Measurements from ENCODE around the gene MYH15.
"Not testable (repeated sequence)": the region's sequence is repeated elsewhere in the genome, so short reads cannot be mapped to it uniquely, and the experiment has no call there.

The MYH15 gene

DNA sequence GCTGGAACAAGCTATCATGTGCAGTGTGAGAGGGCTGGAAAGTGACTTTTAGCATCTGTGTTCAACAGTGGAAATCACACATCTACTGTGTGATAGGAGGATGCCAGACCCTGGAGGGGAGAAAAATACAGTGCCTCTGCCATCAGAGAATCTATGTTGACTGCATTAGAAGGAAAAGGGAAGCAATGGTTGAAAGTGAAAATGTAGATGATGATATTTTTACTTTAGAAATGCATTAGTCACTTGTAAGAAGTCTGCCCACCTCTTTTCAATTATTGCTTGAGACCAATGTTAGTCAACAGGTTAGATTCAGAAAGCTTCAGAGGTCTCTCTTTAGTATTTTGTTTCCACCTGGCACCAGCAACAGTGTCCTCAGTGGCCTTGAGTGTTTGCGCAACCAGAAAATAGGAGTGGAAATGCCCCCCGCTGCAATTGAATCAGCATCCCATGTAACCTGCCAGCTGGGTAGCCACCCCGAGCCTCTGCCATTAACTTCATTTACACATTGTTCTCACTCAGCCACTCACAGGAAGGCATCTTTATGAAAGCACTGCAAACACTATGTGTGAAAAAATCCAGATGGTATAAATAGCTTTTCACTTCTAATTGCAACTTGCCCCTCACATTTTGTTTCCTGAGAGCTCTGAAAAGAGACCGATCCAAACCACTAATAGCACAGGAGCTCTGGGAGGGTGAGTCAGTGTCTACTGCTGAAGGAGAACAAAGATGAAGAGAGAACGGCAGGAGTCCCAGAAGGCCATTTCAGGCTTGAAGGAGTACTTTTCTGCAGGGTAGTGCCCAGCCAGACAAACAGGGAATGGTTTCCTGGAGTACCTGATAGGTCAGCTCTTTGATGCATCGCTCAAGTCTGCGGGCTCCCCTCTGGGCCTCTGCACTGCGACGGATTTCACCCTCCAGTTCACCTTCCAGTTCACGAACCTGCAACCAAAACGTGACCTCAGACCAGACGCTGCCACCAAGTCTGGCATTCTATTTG, 122.0 kb downstream of the MYH15 start:
- DNase-seq (ENCODE audit: low read depth in 2 of 2) = no peak

DNA sequence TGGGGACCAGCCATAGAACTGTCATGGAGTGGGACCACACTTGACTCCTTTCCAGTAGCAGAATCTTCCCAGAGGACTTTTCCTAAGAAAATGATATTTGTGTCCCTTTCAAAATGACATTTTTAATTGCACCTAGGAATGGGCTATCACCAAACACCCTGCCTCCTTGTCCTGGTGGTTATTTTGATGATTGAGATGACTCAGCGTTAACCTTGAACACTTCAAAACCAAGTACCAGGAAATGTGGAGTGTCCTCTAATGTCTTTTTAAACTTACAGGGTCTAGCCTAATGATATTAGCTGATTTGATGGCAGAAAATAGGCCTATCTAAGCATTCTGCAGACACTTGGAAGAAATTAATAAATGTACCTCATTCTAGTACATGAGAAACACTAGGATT, 123.3 kb downstream of the MYH15 start:
- DNase-seq (ENCODE audit: low read depth in 2 of 2) = no peak

DNA sequence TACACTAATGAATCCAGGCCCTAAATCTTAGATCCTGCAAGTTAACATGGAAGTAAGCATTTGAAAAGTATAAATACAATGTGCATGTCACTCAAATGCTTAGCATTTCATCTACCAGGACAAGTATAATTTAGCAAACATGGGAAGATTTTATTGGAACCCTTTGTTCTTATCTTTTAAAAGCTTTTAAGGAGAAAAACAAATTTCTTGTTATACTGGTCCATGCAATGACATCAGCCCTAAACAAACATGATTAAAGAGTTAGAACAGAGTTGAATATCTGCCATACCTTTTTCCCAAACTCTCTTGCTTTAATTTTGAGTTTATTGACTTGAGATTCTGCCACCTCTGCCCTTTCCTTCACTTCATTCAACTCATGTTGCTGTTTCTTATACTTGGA, 127.1 kb downstream of the MYH15 start:
- DNase-seq (ENCODE audit: low read depth in 2 of 2) = no peak

DNA sequence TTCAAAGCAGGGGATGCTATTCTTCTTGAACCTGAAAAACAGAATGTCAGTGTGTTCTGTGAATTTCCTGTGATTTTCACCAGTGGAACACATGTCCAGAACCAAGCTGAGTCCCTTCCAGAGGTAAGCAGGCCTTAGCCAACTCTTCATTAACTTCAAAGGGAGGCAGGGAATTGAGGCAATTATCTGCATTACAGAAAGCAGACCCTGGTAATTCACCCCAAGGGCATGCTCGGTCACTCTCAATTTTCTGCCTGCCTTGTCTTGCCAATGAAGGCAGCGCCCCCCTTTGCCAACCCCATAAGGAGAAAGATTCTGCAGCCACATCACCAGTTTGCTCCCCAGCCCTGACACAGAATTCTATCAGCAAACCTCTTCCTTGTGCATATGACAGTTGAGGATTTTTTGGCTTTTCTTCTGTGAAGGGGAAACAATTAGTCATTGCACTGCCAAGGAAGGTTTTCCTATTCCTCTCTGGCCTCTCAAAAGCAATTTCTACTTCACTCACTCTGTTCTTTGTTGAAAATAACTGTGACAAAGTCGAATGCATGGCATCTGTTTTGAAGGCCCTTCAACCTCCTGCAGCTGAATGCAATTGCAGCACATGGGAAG, 128.8 kb downstream of the MYH15 start:
- DNase-seq (ENCODE audit: low read depth in 2 of 2) = no peak

DNA sequence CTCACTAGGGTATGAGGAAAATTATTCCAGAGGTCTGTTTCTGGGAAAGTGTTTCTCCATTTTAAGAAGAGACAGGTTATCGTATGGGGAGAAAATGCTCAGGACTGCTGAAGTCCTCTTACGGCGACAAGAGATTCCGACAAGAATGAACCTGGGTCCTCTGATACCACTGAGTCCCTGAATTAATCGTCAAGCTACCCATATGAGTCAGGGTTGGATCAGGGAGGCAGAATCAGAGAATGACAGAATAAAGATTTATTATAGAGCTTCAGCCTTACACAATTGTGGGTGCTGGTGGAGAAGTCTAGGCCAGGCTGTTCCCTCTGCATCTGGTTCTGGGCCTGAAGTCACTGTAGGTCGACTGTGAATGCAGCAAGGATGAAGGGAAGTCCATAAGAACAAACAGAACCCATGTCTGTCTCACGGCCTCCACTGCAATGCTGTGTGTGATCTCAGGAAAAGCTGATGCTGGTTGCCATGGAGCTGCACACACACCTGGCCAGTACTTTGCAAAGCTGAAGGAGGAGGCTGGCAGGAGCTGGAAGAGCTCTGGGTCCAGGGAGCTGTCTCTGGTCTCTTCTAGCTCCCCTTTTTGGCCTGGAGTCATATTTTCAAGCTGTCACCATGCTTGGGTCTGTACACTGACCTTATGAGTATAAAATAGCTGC, 130.1 kb downstream of the MYH15 start:
- no peak for DNase-seq (ENCODE audit: low read depth in 2 of 2)

DNA sequence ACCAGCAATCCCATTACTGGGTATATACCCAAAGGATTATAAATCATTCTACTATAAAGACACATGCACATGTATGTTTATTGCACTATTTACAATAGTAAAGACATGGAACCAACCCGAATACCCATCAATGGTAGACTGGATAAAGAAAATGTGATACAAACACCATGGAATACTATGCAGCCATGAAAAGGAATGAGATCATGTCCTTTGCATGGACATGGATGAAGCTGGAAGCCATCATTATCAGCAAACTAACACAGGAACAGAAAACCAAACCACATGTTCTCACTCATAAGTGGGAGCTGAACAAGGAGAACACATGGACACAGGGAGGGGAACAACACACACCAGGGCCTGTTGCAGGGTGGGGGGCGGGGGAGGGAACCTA, 131.4 kb downstream of the MYH15 start:
- not testable (repeated sequence) for DNase-seq (ENCODE audit: low read depth in 2 of 2)

DNA sequence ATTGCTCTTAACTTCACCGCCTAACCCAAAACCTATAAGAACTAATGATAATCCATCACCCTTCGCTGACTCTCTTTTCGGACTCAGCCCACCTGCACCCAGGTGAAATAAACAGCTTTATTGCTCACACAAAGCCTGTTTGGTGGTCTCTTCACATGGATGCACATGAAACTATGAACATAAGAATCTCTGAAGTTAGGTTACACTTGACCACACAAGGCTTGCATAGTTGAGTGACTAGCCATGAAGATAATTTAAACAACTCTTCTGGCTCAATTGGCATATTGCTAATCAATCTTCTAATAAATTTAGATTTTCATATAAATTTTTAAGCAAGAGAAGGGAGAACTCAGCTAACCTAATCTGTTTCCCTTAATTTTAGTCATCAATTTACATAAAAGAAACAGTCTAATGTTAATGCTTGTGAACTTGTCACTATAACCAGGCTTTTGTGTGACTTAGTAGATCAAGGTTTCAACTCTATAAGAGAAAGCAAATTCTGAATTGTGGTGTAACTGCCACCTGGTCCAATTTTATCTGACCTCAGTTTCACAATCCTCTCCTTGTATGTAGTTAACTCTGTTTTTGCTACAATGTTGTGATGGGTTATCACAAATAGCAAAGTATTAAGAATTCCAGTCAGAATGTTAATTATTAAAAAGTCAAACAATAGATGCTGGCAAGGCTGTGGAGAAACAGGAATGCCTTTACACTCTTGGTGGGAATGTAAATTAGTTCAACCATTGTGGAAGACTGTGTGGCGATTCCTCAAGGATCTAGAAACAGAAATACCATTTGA, 132.0 kb downstream of the MYH15 start:
- no peak for DNase-seq (ENCODE audit: low read depth in 2 of 2)

DNA sequence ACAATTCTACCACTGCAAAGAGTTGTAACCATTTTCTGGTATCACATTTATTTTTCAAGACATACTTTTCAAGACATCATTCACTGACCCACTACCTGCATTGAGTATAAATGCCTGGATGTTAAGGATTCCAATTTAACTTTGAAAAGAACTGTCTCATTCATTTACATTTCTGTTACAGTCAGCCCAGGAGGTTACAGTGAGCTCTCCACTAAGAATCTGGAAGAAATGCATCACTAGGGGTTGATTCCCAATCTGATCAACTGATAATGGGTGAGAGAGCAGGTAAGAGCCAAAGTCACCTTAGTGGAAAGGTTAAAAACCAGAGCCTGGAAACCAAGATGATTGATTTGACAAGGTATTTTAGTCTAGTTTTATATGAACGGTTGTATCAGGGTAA, 133.0 kb downstream of the MYH15 start:
- no peak for DNase-seq (ENCODE audit: low read depth in 2 of 2)

DNA sequence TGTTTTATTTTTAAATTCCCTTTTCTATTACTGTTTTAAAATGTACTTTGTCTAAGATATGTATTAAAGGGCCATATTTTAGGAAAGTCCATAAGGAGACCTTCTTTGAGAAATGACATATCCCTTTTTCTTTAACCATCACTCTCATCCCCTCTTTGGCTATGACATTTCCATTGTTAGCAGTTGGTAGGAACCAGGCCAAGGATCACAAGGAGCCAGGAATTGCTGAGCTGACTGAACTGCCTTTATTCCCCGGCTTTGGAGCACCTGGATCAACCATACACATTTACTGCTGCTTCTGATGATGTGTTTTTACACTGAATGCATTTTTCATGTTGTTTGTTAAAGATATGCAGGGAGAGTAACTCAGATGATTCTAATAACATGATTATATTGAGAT, 134.4 kb downstream of the MYH15 start:
- DNase-seq (ENCODE audit: low read depth in 2 of 2) = no peak

DNA sequence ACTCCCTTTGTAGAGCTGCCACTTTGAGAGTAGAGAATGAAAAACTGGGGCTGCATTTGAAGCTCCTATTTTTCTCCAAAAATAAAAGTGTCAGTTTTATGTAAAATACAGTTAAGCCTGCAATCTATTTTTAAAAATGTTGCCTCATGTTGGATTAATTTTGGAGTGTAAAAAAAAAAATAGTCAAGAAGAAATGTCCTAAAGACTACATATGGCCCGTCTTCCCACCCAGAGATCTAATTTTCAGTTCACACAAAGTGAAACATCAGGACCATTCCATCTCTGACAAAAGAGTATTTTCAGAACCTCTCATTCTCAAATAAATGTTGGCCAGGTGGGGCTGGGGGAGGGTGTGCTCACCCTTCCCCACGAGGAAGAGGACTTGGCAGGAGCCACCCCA, 151.4 kb downstream of the MYH15 start:
- DNase-seq (ENCODE audit: low read depth in 2 of 2) = no peak

DNA sequence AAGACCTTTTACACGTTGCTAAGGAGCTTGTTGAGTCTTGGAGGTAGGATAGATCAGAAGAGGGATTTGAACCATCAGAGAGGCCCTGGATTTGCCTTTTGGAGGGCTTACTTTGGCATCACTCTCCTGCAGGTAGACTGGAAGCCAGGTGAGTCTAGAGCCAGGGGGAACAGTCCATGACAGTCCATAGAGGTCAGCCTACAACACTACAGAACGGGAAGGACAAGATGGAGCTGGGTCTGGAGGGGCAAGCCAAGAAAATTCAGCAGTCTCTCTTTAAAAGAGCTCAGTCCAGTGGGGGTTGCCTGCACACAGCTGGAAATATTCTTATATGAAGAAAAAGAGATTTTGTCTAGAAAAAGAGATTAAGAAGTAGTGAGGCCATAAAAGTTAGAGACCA, 153.4 kb downstream of the MYH15 start:
- no peak for DNase-seq (ENCODE audit: low read depth in 2 of 2)

DNA sequence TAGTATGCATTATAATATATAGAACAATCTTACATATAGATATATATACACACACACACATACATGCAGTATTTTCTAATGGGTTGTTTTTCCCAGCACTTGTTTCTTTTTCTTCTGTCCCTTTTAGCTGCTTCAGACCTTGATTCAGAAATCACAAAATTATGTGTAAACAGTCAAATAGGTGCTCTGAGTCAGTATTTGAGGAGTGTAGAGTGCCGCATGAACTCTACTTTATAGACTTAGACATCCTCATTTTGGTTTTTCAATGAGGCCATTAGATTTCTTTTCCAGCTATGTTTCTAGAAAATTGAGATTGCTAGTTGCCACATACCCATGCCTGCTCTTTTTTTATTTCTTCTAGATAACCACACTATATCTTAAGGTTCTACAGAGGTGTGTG, 155.8 kb downstream of the MYH15 start:
- DNase-seq (ENCODE audit: low read depth in 2 of 2) = no peak

DNA sequence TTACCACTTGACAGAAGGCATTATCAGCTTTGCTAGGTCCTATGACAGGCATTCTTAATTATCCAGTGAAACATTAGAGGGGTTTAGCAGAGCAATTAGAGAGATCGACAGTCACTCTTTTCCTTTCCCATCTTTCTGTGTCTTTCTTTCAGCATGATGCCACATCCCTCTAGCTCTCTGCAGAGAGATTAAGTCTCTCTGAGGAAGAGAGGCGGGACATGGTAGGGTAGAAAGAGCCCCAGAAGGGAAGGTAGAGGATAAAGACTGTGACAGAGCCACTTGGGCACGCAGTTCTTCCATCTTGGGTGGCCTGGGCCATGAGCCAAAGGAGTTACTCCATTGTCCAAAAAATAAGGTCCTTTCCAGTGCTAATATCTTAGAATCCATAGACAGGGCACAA, 158.2 kb downstream of the MYH15 start:
- DNase-seq (ENCODE audit: low read depth in 2 of 2) = no peak

DNA sequence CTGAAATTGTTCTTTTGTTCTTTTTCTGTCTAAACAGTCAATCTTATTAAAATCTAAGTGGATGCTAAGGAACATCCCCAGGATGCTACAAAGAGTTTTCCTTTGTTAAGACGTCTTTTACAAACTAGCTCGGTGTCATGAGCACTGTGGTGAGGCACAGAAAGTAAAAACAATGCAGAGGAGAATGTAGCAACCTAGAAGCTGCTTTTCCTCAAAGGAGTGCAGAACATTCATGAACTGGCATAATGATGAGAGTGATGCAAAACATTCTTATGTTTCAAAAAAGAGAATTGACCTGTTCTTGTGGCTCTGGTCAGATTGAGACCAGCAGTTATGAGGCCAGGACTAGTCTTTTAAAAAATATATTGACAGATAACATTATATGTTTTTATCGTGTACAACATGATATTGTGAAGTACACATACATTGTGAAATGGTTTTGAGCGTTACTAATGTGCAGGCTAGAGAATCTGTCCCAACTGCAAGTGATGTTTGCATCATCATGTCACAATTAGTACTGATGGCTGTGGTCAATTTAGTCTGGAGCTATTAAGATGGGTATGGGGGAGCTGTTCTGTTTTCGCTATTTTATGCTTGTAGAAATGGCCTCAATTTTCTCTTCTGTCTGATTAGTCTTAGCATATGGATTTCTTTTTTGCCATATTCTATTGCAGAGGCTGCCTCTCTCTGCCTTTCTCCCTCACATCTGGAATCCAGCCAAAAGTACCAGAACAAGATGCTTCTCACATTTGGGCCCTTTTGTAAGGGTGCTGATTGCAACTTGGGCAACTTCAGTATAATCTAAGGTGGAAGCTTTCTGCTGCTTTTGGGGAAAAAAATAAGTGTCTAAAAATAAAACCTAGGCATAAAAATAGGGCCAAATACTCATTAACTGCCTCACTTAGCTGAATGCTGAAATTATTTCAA, 163.8 kb downstream of the MYH15 start:
- DNase-seq (ENCODE audit: low read depth in 2 of 2) = no peak

DNA sequence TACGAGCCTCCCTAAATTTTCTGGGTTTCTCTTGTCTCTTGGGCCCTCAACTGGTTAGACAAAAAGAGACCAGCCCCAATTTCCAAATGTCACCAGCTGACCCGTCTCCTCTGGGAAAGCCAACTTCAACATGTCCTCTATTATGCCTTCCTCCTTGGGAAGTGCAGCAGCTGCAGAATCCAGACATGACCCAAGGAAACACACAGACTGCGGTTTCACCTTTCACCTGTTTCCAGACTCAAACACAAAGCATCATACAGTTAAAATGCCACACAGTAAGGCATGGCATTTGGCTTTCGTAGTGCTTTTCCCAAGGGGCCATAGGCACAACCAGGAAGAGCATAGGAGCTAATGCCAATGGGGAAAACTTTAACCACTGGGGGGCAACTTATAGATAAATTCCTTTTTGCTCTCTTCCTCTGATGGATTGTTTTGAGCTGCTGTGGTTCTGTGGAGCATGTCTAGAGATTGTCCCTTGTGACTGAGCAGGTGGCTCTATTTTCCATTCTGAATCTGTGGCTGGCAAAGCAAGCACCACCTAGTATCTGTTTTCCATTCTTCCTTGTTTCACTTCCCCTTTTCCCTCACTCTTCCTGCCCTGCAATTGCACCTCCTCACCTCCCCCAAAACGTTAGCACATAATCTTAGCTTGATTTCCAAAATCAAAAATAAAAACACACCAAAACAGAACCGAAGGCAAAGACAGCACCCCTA, 164.7 kb downstream of the MYH15 start:
- DNase-seq (ENCODE audit: low read depth in 2 of 2) = no peak

DNA sequence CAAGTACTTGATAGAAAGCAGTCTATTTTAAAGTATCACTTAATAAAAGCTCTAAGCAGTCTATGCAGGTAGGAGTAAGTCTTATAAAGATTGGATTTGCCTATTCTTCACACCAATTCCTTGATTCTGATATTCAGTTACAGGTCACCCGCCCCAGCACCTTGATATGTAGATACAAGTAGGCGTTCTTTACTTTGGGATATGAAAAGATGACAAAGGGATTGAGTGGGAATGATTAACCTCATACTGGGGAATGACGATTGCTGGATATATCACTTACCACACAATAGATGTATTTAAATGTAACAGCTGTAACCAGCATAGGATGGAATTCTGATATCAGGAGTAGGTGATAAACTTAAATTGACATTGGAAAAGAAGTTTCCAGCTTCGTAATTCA, 166.9 kb downstream of the MYH15 start:
- DNase-seq (ENCODE audit: low read depth in 2 of 2) = no peak

DNA sequence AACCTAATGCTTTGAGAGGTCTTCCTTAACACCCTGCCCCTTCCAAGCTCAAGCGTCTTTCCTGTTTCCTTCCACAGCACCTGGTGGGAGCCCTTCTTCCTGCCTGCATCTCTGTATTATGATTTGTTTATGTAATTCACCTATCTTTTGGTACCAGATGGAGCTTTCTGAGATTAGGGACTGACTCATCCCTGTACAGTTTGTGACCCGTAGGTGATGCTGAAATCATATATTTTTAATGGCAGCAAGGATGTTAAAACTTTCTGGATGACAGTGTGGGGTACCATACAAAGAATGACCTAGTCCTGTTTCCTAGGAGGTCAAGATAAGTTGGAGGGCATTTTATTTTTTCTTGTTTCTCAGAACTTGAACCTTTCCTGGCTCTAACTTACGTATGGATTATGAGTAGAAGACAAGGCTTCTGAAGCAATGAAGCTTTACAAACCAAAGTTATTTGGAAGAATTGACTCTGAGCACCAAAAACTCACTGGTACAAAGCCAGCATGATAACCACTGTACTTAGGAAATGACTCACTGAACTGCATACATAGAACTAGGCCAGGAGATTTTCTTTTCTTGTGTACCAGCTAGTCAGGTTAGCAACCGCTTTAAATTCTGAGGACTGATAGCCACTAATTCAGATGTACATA, 167.4 kb downstream of the MYH15 start:
- DNase-seq (ENCODE audit: low read depth in 2 of 2) = no peak

DNA sequence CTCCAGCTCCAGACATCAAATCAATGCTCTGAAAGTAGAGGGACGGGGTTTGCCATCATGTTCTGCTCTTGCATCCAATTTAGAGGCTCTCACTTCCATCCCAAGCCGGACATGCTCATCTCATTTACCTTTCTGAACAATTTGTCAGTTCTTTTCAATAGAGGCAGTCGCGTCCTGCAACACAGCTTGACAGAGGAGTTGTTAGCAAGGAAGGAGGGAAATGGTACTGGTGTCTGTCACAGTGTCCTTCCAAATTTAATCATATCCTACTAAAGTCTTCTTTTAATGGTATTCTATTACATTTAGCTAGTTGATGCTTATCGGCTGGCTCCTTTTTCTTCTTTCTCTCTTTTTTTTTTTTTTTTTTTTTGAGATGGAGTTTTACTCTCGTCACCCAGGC, 168.5 kb downstream of the MYH15 start:
- no peak for DNase-seq (ENCODE audit: low read depth in 2 of 2)

DNA sequence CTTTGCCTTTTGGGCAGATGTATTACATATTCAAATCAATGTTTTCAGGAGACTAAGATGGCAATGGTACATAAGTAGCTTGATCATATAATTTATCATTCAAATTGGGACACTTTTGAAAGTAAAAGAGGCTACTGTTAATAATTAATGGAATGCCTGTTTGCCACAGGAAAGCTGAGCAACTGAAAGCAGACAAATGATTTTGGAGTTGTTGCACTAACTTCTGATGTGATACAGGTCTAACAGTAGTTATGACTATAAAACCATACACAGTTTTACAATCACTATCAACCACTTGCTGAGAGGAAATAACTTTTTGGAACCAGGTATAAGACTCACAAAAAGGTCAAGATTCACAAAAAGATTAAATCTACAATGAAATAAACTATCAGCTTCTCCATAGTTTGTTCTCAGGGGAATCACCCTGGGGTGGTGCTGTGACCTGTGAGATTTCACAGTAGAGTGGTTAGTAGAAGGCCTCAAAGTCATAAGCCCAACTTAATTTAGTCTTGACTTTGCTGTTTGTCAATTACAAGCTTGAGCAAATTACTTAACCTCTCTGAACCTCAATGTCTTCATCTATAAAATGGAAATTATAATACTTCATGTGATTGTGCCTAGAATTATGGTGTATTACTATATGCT, 171.4 kb downstream of the MYH15 start:
- no peak for DNase-seq (ENCODE audit: low read depth in 2 of 2)

Data from fibroblast of skin of left biceps (primary cell).